NCI-H82 (cell line): ENCODE results near the gene MARCO.
"Not testable (repeated sequence)": the region's sequence is repeated elsewhere in the genome, so short reads cannot be mapped to it uniquely, and the experiment has no call there.

Experiments
- DNase-seq: peaks from one replicate; lab custom pipeline; 2025; lab: John Stamatoyannopoulos, UW

MARCO gene

GRCh38 chr2:118974103-118974993, 32.4 kb downstream of the MARCO start:
- DNase-seq = no peak

- peak; percentile 75 for DNase-seq
These were observed 33.1 kb downstream of the MARCO start for GRCh38 chr2:118975133-118975532.

DNA sequence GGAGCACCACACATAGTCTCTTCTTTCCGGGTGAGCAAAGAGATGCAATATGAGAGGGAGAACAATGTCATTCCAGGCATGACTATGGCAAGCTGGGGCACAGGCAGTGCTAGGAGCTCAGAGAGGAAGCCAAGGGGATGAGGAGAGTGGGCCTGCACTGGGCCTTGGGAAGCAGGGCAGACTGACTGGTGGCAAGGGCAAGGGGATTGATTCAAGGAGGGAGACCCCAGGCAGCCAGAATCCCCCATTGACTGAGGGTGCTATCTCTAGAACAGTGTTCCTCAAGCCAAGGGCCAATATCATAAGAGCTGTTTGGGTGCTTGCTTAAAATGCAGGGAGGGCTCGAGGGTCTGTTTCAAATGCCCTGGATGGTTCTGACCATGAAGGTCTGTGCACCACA, 36.1 kb downstream of the MARCO start:
- DNase-seq = no peak

- no peak for DNase-seq
These were observed 37.3 kb downstream of the MARCO start for GRCh38 chr2:118979152-118979861.

DNA sequence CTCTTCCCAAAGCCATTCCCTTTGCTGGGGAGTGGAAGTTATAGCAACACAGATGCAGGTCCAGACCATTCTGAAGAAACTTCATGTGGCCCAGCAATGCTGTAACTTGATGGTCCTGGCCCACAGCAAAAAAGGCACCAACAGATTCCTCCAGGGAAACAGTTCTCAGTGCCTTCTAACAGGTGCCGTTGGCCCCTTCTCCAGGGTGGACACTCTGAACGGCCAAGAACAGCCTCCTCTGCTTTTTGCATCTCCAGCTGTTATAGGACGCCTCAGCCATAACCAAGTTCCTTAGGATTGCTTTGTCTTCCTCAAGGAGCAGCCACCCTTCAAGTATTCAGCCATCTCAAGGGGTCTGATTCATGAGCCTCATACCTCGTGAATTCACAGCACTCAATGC, 38.0 kb downstream of the MARCO start:
- DNase-seq = no peak

DNA sequence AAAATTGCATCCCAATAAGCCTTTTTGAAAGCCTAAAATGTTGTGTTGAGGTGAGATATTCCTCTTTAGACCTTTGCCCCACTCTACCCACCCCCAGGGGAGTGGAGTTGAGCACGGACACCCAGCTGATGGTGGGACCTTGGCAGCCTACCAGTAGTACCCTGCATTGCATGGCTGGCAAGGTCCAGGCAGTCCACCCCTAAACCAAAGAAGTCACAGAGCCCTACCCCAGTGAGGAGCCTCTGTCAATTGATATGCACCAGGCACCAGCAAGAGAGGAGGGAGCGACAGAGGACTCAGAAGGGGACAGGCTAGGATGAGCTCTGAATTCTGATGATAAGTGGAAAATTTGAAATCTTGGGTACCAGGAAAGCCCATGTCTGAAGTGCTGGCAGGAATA, 38.6 kb downstream of the MARCO start:
- DNase-seq = no peak

DNA sequence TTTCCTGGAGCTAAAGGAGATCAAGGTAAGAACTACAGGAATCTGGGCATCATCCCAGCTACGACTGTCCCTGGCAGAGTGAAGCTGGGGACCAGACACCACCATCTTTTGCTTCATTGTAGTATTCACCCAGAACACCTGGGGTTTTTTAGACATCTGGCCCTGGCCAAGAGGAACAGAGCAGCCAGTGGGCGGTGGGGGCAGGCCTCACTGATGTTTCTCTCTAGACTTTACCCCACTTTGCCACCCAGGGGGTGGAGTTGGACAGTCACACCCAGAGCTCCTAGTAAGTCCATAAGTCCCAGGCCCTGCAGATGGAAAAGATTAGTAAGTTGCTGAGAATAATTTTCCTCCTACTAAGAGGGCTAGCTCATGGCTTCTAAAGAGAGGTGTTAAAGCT, 39.6 kb downstream of the MARCO start:
- peak; percentile 29 for DNase-seq

DNA sequence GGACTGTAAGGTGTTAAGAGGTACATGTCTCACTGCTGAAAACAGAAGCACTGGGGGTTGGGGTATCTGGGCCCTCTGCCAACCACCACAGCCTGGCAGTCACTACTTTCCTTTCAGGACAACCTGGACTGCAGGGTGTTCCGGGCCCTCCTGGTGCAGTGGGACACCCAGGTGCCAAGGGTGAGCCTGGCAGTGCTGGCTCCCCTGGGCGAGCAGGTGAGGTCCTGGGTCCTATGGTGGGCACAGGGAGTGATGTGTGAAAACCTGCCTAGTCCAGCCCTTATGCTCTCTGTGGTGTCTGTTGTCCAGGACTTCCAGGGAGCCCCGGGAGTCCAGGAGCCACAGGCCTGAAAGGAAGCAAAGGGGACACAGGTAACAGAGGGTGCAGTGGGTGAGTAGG, 40.0 kb downstream of the MARCO start:
- DNase-seq = no peak

DNA sequence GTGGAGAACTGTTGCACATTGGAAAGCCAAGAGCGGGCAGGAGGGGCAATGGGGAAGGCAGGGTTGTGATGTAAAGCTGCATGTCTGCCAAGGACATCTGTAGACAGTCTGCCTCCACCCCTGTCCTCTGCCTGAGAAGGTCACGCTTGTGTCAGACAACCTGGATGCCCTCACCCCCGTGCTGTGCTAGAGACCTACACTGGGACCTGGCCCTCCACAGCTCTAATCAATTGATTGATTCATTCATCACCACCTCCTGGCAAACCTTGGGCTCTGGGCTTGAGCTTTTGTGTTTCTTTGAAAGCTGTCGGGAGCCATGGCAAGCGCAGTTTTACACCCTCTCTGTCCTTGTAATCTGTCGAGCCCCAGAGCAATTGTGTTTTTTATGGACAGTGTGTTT, 41.1 kb downstream of the MARCO start:
- DNase-seq = no peak

- DNase-seq = no peak
These were observed 41.9 kb downstream of the MARCO start for GRCh38 chr2:118983915-118984314.

- no peak for DNase-seq
These were observed 44.7 kb downstream of the MARCO start for GRCh38 chr2:118986738-118987137.

- DNase-seq = no peak
These were observed 45.9 kb downstream of the MARCO start for GRCh38 chr2:118987886-118988285.

DNA sequence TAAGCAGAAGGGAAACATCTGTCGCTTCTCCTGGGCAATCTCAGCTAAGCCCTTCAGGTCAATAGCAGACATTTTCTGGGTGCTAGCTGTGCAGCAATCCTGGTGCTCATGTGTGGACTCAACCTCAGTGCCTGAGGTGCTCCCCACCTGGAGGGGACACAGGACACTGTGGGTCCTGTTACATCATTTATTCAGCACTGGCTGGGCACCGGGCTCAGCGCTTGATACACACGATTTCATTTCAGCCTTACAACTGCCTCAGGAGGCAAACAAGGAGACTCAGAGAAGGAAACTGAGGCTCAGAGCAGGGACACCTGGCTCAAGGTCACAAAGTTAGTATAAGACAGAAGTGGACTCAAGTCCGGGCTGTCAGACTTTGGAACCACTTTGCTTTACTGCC, 46.7 kb downstream of the MARCO start:
- DNase-seq = peak; percentile 33

- no peak for DNase-seq
These were observed 47.5 kb downstream of the MARCO start for GRCh38 chr2:118989481-118989880.

DNA sequence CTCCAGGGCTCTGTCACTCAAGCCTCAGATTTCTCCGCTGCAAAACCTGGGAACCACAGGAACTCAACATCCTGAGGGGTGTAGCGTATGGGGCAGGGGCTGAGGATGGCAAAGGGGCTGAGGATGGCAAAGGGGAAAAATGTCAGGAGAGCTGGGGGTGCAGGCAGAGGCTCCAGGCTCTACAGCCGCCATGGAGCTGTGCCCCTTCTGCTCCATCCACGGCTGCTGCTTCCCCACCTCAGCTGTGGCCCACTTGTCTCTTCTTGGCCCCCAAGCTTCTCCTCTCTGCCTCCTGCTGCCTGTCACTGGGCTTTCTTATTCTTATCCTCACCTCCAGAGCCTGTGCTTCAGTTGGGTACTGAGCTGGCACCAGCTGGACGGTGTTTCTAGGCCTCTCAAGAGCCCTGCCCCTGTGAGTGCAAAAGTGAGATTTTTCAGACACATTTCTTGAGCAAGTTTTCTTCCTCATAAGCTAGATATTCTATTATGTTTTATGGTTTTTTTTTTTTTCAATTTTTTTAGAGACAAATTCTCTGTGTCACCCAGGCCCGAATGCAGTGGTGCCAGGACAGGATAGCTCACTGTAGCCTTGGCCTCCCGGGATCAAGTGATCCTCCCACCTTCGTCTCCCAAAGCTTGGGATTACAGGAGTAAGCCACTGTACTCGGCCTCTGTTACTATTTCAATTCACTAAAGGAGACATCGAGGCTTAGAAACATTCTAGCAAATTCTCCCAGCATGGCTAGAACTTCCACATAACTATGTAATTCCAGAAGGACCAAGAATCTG, 49.0 kb downstream of the MARCO start:
- peak; percentile 56 for DNase-seq

DNA sequence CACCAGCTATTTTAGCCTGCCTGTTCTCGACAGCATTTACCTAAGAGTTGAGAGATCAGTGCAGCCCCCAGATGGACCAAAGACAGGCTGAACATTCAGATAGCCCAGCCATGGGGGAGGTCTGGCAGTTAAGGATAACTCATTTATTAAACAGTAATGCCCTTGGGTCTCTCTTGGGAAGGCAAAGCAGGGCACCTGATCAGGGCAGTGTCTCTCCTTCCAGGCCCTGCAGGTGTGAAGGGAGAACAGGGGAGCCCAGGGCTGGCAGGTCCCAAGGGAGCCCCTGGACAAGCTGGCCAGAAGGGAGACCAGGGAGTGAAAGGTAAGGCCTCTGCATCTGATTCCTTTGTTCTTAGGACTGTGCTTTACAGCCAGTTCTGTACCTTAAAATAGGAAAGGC, 49.6 kb downstream of the MARCO start:
- peak; percentile 56 for DNase-seq

- no peak for DNase-seq
These were observed 50.9 kb downstream of the MARCO start for GRCh38 chr2:118992740-118993391.

GRCh38 chr2:118993392-118993752, 51.4 kb downstream of the MARCO start:
- no peak for DNase-seq

DNA sequence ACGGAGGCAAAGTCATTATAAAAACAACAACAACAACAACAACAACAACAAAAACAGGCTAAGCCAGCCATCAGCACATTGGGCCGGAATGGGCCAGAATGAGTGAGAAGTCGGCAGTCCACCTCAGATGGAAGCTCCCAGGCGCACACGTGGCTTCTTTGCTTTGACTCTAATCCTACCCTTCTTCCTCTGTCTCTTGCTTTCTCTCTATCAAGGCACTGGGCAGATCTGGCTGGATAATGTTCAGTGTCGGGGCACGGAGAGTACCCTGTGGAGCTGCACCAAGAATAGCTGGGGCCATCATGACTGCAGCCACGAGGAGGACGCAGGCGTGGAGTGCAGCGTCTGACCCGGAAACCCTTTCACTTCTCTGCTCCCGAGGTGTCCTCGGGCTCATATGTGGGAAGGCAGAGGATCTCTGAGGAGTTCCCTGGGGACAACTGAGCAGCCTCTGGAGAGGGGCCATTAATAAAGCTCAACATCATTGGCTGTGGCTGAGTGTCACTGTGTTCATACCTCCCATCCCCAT, 52.2 kb downstream of the MARCO start:
- DNase-seq = no peak

DNA sequence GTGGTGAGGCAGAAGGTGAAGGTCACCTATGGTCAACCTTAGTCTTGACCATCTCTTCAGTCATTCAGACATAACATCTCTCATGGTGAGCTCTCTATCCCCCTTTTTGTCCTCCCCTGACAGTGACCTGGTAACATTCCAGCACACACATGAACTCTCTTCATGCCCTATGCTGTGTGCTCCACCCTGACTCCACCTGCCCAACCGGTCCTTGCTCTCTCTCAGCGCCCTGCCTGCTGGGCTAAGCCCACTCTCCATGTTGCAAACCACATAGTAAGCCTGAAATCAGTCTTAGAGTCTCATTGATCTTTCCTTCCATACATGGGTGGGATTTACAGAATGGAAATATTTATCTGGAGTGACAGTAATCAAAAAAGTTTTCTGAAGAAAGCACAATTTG, 52.8 kb downstream of the MARCO start:
- no peak for DNase-seq

GRCh38 chr2:119003856-119004255, 61.9 kb downstream of the MARCO start:
- not testable (repeated sequence) for DNase-seq

DNA sequence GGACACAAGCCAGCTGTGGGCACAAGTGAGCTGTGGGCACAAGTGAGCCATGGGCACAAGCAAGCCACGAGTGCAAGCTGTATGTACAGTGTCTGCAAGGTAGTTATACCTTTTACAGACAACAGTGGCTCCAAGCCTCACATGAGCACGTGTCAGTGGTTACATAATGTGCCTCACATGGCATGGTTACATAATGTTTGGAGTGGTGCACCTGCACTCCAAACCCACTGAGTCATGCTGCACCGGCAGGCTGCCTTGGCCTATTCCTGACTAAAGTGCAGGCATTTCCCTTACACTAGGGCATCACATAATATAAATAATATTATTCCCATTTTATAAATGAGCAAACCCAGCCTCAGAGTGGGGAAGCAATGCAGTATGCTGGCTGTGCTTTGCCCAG, 62.6 kb downstream of the MARCO start:
- DNase-seq = no peak
